Ovary (tissue), 9 donors: ENCODE data around the gene UNC5A. TPM values are rescaled to one million over a fixed set of nuclear protein-coding genes. Genes with fewer than 3 reads are reported as not detected.

Experiments
- DNase-seq, 5 donors: peaks; one replicate each; pipeline ENCODE4 v3.0.0-alpha.2; 2019 to 2020
- H3K27ac ChIP-seq, 2 donors: fragments of 200-600 bp; one replicate each; pipeline versions ENCODE4 v1.5.1 to v1.8.0; 2019 to 2022
- H3K27me3 ChIP-seq: fragments of 200-600 bp; one replicate; pipeline ENCODE4 v1.8.0; 2022
- H3K36me3 ChIP-seq: fragments of 200-600 bp; sonication (generic); one replicate; pipeline ENCODE4 v1.5.1; 2019
- H3K4me1 ChIP-seq: one replicate; pipeline ENCODE4 v1.8.1; 2013; ENCODE audit warnings: mild to moderate bottlenecking, moderate library complexity; ENCODE audit not compliant: insufficient read depth
- H3K4me3 ChIP-seq: fragments of 200-600 bp; sonication (generic); one replicate; pipeline ENCODE4 v1.5.1; 2017
- H3K9me3 ChIP-seq, 2 donors: fragments of 200-600 bp in 1 of 2; sonication (generic) in 1 of 2; one replicate each; pipeline versions ENCODE4 v1.5.1 to v1.8.1; 2013 to 2019; ENCODE audit warnings: mild to moderate bottlenecking in 1 of 2, moderate library complexity in 1 of 2
- EP300 ChIP-seq: sonication (generic); formaldehyde crosslinking; IDR thresholded peaks from one replicate; pipeline ENCODE4 v1.6.1; 2017; ENCODE audit warnings: antibody characterized with exemption
- POLR2A ChIP-seq: fragments of 450-650 bp; IDR thresholded peaks from one replicate; pipeline ENCODE4 v1.6.1; 2017; ENCODE audit warnings: antibody characterized with exemption, mild to moderate bottlenecking, moderate library complexity
- WGBS, 3 donors: extraction: QIAGEN DNeasy Blood & Tissue Kit in 1 of 3; methylation state at CpG; one replicate each; pipeline versions ENCODE4 v1.1.5 to v1.1.7; 2013 to 2017; 5-methylcytosine and 5-hydroxymethylcytosine counted together
- intact Hi-C, 4 donors: fragments of 100-400 bp; cut with DNase I; formaldehyde crosslinking; loops; one replicate each; pipeline versions ENCODE4 v1.11.0 to v1.15.1; 2022 to 2023
- polyA plus RNA-seq, 2 donors: library from polyadenylated mRNA; stranded (reverse); fragments of 200-250 nt in 1 of 2; fragments of 350-450 nt in 1 of 2; fragmentation: Illumina TruSeq in 1 of 2; extraction: RNeasy Lipid Tissue Mini Kit (QIAGEN cat#74804) in 1 of 2; gene quantifications; one replicate each; pipeline ENCODE4 v1.2.3, GENCODE V29; 2013 to 2014
- total RNA-seq, 7 donors: library from RNA; depleted of rRNA in 2 of 7; stranded (reverse); fragments of >200 nt in 2 of 7; fragmentation: NEBNext Ultra II Directional in 3 of 7; extraction: Animal tissue kit (Norgen Biotek cat#: 25700) in 3 of 7; gene quantifications; one replicate each; pipeline versions ENCODE4 v1.1.0 to v1.2.4, GENCODE V29; 2016 to 2023
- TF ChIP-seq, protein P1 (sequence below), 3 donors: fragments of 450-650 bp in 2 of 3; fragments of 200-600 bp in 1 of 3; IDR thresholded peaks; one replicate each; pipeline versions ENCODE4 v1.5.1 to v1.8.0; 2016 to 2022; ENCODE audit warnings: antibody characterized with exemption in 3 of 3, mild to moderate bottlenecking in 1 of 3
- donor health status: DM: no; HTN: no; CAD: no; lungs with moderate emphysema.
- donor health status: DM: no; HTN: no; CAD: no.
- donor health status: Bipolar disorder and iron deficiency.
- donor health status: DM: yes; HTN: yes; CAD: no.
- donor health status: DM: no; HTN: no; CAD: no.
- donor health status: DM: yes; HTN: yes; CAD: no.

The UNC5A gene
- total and polyA plus RNA-seq, 9 donors: 0.08 to 0.82 (median 0.26) TPM; not detected in 1

DNA sequence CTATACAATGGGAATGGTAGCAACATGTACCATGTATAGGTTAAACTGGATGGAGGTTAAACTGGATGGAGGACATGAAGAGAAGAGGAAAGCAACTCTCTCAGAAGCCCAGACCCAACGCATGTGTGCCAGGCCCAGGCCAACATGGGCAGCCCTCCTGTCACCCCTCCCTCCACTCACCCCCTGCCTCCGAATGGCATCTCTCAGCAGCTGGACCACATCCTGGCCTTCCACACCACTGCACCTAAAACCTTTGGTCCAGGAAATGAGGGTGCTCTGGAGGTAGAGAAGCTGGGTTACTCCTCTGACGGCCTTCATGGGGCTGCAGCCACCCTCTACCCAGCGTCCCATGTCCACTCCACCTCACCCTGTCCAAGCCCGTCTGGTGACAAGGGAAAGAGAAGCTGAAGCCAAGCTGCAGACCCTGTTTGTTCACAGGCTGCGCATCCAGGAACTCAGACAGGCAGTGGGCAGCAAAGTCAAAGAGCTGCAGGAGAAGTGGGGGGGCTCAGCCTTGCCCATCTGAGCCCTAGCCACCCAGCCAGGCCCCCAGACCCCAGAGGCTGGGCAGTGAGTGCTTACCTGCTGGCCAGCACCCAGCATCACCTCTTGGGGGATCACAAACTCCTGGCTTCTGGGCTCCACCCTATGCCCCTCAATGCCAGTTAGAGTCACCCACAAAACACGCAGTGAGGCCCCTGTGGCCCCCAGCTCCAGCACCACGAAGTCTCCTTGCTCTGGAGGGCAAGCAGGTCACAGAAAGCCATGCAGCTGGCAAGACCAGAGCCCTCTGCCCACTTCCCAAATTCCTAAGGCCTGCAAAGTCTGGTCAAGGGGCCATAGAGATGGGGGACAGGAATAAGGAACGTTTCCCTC lies 80.3 kb downstream of the UNC5A start:
- Histone ChIP-seq H3K27ac (no peak overlapping the region), H3K36me3 (no peaks in the 10 kb centered on the region), H3K9me3 (no peaks in the 10 kb centered on the region), H3K4me3 (no peak overlapping the region), H3K27me3 (no peaks in the 10 kb centered on the region), H3K4me1 (no peaks in the 10 kb centered on the region)
- TF ChIP-seq, protein P1, sequence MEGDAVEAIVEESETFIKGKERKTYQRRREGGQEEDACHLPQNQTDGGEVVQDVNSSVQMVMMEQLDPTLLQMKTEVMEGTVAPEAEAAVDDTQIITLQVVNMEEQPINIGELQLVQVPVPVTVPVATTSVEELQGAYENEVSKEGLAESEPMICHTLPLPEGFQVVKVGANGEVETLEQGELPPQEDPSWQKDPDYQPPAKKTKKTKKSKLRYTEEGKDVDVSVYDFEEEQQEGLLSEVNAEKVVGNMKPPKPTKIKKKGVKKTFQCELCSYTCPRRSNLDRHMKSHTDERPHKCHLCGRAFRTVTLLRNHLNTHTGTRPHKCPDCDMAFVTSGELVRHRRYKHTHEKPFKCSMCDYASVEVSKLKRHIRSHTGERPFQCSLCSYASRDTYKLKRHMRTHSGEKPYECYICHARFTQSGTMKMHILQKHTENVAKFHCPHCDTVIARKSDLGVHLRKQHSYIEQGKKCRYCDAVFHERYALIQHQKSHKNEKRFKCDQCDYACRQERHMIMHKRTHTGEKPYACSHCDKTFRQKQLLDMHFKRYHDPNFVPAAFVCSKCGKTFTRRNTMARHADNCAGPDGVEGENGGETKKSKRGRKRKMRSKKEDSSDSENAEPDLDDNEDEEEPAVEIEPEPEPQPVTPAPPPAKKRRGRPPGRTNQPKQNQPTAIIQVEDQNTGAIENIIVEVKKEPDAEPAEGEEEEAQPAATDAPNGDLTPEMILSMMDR (IDR thresholded peaks at IDR 0.05): no peak
- TF ChIP-seq EP300 (no peak), POLR2A (no peak)
- no peak for DNase-seq
- intact Hi-C loops: no loop called here
- 77 to 86% (median 82%) methylated on average over 9 of the region's 9 CpGs for WGBS, 3 donors

DNA sequence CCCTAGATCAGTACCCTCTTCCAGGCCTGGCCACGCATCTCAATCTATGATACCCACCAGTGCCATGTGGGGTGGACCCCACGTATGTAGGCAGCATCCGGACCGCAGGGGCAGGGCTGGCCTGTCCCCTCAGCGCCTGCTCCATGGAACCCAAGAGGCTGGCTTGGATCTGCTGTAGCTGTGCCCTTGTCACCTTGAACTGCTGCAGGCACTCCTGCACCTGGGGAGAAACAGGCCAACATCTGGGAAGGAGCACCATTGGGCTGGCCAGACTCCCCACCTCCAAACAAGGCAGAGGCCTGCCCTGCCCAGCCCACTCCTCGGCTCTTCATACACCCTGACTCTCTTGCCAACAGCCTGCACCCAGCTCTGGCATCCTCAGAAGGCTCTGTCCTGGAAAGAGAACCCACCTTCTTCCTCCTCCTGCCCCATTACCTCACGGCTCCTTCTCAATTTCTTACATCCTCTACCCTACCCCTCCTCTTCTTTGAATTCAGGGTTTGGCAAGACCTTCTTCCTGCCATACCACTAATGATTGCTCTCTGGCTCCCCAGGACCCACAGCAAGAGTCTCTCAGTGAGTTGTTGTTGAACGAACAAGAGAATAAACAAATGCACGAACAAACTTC lies 81.1 kb downstream of the UNC5A start:
- Histone ChIP-seq H3K4me3 (no peak overlapping the region), H3K36me3 (no peaks in the 10 kb centered on the region), H3K27me3 (no peaks in the 10 kb centered on the region), H3K4me1 (no peaks in the 10 kb centered on the region), H3K27ac (no peak overlapping the region), H3K9me3 (no peaks in the 10 kb centered on the region)
- no peak for DNase-seq
- intact Hi-C loops: no loop called here
- TF ChIP-seq EP300 (no peak), POLR2A (no peak)
- TF ChIP-seq, protein P1 (IDR thresholded peaks at IDR 0.05): no peak
- WGBS, 3 donors: 76 to 78% (median 77%) methylated on average over 9 of the region's 9 CpGs

DNA sequence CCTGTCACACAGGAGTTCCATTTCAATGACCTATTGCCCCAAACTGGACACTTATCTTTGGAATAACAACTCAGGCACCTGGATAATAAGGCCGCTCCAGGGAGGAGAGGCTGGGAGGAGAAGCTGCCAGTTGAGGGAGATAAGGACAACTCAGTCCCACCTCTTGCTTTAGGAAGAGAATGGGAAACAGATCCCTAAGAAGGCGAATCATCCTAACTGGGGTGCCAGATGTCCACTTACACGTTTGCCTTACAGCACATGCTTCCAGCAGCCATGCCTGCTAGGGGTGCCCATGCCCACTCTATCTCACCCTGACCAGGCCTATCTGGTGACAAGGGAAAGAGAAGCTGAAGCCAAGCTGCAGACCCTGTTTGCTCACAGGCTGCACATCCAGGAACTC lies 82.3 kb downstream of the UNC5A start:
- 32 to 41% (median 36%) methylated on average over 3 of the region's 3 CpGs for WGBS, 3 donors
- DNase-seq: no peak
- intact Hi-C loops: no loop called here
- Histone ChIP-seq H3K27me3 (no peaks in the 10 kb centered on the region), H3K27ac (no peak overlapping the region), H3K36me3 (no peaks in the 10 kb centered on the region), H3K4me3 (no peak overlapping the region), H3K9me3 (no peaks in the 10 kb centered on the region), H3K4me1 (no peaks in the 10 kb centered on the region)
- TF ChIP-seq, protein P1 (IDR thresholded peaks at IDR 0.05): no peak
- TF ChIP-seq EP300: no peak
- no peak for TF ChIP-seq POLR2A

DNA sequence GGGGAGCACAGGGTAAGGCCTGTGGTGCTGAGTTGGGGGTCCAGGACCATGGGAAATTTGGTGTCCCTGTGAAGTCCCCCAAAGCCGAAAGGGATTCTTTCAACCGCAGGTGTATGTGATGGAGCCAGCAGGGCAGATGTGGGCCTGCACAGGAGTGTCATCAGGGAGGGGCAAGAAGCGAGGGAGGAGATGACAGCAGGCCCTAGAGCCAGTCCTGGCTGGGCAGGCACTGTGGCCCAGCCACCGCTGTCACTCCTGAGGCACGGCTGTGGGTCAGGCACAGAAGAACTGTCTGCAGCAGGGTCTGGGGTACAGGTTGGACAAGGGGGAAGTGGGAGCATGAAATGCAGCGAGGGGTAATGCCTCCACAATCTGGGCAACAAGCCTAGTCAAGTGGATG lies 83.9 kb downstream of the UNC5A start:
- intact Hi-C loops: no loop called here
- no peaks in the 10 kb centered on the region for H3K36me3 ChIP-seq
- H3K4me3 ChIP-seq: no peak overlapping the region
- H3K9me3 ChIP-seq: no peaks in the 10 kb centered on the region
- no peak for DNase-seq
- no peak for TF ChIP-seq POLR2A
- TF ChIP-seq EP300: no peak
- TF ChIP-seq, protein P1 (IDR thresholded peaks at IDR 0.05): no peak
- H3K4me1 ChIP-seq: no peaks in the 10 kb centered on the region
- H3K27me3 ChIP-seq: no peaks in the 10 kb centered on the region
- no peak overlapping the region for H3K27ac ChIP-seq
- 87 to 90% (median 89%) methylated on average over 6 of the region's 6 CpGs for WGBS, 3 donors
